Keratinocyte (primary cell): ENCODE data around the gene FLNC. TPM values are rescaled to one million over a fixed set of nuclear protein-coding genes. Genes with fewer than 3 reads are reported as not detected.

ENCODE experiments used
- DNase-seq: peaks from one replicate; pipeline ENCODE4 v3.0.0-alpha.2; 2011; ENCODE audit warnings: low read depth, missing footprints, low spot score
- FAIRE-seq: peaks from 2 replicates; lab custom pipeline; 2011; peaks lifted over from hg19 to GRCh38; lab: Jason Lieb, UNC
- H2AFZ ChIP-seq: 2 replicates; pipeline ENCODE4 v1.6.0; 2012; ENCODE audit warnings: low read length, control low read depth, inconsistent platforms; ENCODE audit not compliant: control insufficient read depth
- H3K27ac ChIP-seq: 2 replicates; pipeline ENCODE4 v1.5.1; 2011; ENCODE audit warnings: low read length; ENCODE audit not compliant: control insufficient read depth, insufficient read depth
- H3K27me3 ChIP-seq: 3 replicates; pipeline ENCODE4 v1.6.0; 2011; ENCODE audit warnings: low read length; ENCODE audit not compliant: control insufficient read depth, insufficient read depth; ENCODE audit errors: extremely low read depth
- H3K36me3 ChIP-seq, 2 experiments: 2 replicates in 1 of 2; 3 replicates in 1 of 2; pipeline ENCODE4 v1.5.1; 2011; ENCODE audit warnings: low read length in 2 of 2, mild to moderate bottlenecking in 1 of 2; ENCODE audit not compliant: control insufficient read depth in 2 of 2, insufficient read depth in 2 of 2; ENCODE audit errors: extremely low read depth in 1 of 2
- H3K4me1 ChIP-seq: 3 replicates; pipeline ENCODE4 v1.5.1; 2011; ENCODE audit warnings: low read length; ENCODE audit not compliant: control insufficient read depth, insufficient read depth; ENCODE audit errors: extremely low read depth
- H3K4me2 ChIP-seq: 3 replicates; pipeline ENCODE4 v1.6.0; 2011; ENCODE audit warnings: low read depth, low read length; ENCODE audit not compliant: control insufficient read depth, insufficient read depth; ENCODE audit errors: extremely low read depth
- H3K4me3 ChIP-seq, 3 experiments: fragments of 200-600 bp in 1 of 3; sonication (generic) in 1 of 3; 2 replicates in 2 of 3; 3 replicates in 1 of 3; pipeline ENCODE4 v1.5.1; 2011 to 2016; ENCODE audit warnings: low read length in 3 of 3, mild to moderate bottlenecking in 3 of 3, control low read depth in 2 of 3, inconsistent platforms in 1 of 3, low read depth in 1 of 3, mixed read lengths in 1 of 3, mixed run types in 1 of 3, moderate library complexity in 1 of 3; ENCODE audit not compliant: control insufficient read depth in 2 of 3, insufficient read depth in 2 of 3; ENCODE audit errors: extremely low read depth in 1 of 3
- H3K79me2 ChIP-seq: 2 replicates; pipeline ENCODE4 v1.6.0; 2012; ENCODE audit warnings: low read length; ENCODE audit not compliant: control insufficient read depth, insufficient read depth
- H3K9ac ChIP-seq: 3 replicates; pipeline ENCODE4 v1.6.0; 2011; ENCODE audit warnings: low read length; ENCODE audit not compliant: control insufficient read depth, insufficient read depth; ENCODE audit errors: extremely low read depth
- H3K9me1 ChIP-seq: 3 replicates; pipeline ENCODE4 v1.6.0; 2011; ENCODE audit warnings: low read length; ENCODE audit not compliant: control insufficient read depth, insufficient read depth; ENCODE audit errors: extremely low read depth
- H3K9me3 ChIP-seq: 2 replicates; pipeline ENCODE4 v1.5.1; 2012; ENCODE audit warnings: low read depth, low read length; ENCODE audit not compliant: control insufficient read depth
- H4K20me1 ChIP-seq: 3 replicates; pipeline ENCODE4 v1.6.0; 2011; ENCODE audit warnings: low read length; ENCODE audit not compliant: control insufficient read depth, insufficient read depth; ENCODE audit errors: extremely low read depth
- EZH2 ChIP-seq: IDR thresholded peaks from one replicate; pipeline ENCODE4 v1.6.1; 2012; ENCODE audit warnings: inconsistent platforms, mild to moderate bottlenecking, low read length, moderate library complexity
- dilution Hi-C: fragments of 300-500 bp; cut with MboI; formaldehyde crosslinking; loops from one replicate; pipeline ENCODE4 v1.7.0; 2020; ENCODE audit warnings: low sequenced_read_pairs; ENCODE audit not compliant: extremely low pct_ligation_motif_present
- polyA plus RNA-seq, 5 experiments: library from polyadenylated mRNA; depleted of rRNA in 3 of 5; stranded (reverse) in 3 of 5; stranded (forward) in 1 of 5; unstranded in 1 of 5; fragments of >200 nt; gene quantifications; 1 replicate in 1 of 5; 2 replicates in 3 of 5; 3 replicates in 1 of 5; pipeline versions ENCODE4 v1.2.1 to v1.2.3, GENCODE V29; 2011 to 2012; ENCODE audit warnings: missing spikeins in 2 of 5, low read depth in 1 of 5, low replicate concordance in 1 of 5
- TF ChIP-seq, protein P1 (sequence below), 3 experiments: IDR thresholded peaks in 1 of 3; conservative IDR thresholded peaks in 1 of 3; optimal IDR thresholded peaks in 1 of 3; 2 replicates in 2 of 3; 3 replicates in 1 of 3; pipeline versions ENCODE3 to v1.5.1; 2011; ENCODE audit warnings: low read length in 3 of 3, mild to moderate bottlenecking in 3 of 3, moderate library complexity in 2 of 3, control low read depth in 1 of 3, inconsistent platforms in 1 of 3; ENCODE audit not compliant: insufficient read depth in 2 of 3; ENCODE audit errors: extremely low read depth in 1 of 3

FLNC gene
- polyA plus RNA-seq, 1 donor (not counting 4 experiments of a cell fraction or from before 2014, with no cell fraction given): 0.03 TPM

DNA sequence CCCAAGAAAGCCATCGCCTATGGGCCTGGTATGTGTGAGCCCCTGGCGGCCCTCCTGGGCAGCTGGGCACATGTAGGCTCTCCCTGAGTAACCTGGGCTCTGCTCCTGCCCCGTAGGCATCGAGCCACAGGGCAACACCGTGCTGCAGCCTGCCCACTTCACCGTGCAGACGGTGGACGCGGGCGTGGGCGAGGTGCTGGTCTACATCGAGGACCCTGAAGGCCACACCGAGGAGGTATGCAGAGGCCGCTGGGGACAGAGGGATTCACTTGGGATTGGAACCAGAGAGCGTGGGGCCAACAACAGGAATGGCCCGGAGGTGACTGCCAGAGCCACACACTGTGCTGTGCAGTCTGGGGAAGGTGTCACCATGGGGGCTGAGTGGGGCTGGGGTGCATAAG lies 7.3 kb downstream of the FLNC start:
- H3K4me1 ChIP-seq: peaks cover 4% of the 10 kb centered on the region
- no peak overlapping the region for H3K9ac ChIP-seq
- H2AFZ ChIP-seq: no peak overlapping the region
- H3K9me1 ChIP-seq: peaks cover 3% of the 10 kb centered on the region
- dilution Hi-C loops: no loop called here
- no peaks in the 10 kb centered on the region for H4K20me1 ChIP-seq
- H3K9me3 ChIP-seq: no peaks in the 10 kb centered on the region
- no peak for FAIRE-seq
- no peak overlapping the region for H3K4me3 ChIP-seq
- no peak for TF ChIP-seq EZH2
- TF ChIP-seq, protein P1, sequence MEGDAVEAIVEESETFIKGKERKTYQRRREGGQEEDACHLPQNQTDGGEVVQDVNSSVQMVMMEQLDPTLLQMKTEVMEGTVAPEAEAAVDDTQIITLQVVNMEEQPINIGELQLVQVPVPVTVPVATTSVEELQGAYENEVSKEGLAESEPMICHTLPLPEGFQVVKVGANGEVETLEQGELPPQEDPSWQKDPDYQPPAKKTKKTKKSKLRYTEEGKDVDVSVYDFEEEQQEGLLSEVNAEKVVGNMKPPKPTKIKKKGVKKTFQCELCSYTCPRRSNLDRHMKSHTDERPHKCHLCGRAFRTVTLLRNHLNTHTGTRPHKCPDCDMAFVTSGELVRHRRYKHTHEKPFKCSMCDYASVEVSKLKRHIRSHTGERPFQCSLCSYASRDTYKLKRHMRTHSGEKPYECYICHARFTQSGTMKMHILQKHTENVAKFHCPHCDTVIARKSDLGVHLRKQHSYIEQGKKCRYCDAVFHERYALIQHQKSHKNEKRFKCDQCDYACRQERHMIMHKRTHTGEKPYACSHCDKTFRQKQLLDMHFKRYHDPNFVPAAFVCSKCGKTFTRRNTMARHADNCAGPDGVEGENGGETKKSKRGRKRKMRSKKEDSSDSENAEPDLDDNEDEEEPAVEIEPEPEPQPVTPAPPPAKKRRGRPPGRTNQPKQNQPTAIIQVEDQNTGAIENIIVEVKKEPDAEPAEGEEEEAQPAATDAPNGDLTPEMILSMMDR (optimal IDR thresholded peaks at IDR 0.05 in 1 of 3, IDR thresholded peaks at IDR 0.05 in 1 of 3, conservative IDR thresholded peaks at IDR 0.05 in 1 of 3; ENCODE audit: extremely low read depth in 1 of 3, insufficient read depth in 2 of 3, low read length in 3 of 3): no peak
- H3K27ac ChIP-seq: no peak overlapping the region
- H3K4me2 ChIP-seq: no peak overlapping the region
- no peaks in the 10 kb centered on the region for H3K79me2 ChIP-seq
- H3K36me3 ChIP-seq: no peaks in the 10 kb centered on the region
- H3K27me3 ChIP-seq: peaks cover 11% of the 10 kb centered on the region
- no peak for DNase-seq

DNA sequence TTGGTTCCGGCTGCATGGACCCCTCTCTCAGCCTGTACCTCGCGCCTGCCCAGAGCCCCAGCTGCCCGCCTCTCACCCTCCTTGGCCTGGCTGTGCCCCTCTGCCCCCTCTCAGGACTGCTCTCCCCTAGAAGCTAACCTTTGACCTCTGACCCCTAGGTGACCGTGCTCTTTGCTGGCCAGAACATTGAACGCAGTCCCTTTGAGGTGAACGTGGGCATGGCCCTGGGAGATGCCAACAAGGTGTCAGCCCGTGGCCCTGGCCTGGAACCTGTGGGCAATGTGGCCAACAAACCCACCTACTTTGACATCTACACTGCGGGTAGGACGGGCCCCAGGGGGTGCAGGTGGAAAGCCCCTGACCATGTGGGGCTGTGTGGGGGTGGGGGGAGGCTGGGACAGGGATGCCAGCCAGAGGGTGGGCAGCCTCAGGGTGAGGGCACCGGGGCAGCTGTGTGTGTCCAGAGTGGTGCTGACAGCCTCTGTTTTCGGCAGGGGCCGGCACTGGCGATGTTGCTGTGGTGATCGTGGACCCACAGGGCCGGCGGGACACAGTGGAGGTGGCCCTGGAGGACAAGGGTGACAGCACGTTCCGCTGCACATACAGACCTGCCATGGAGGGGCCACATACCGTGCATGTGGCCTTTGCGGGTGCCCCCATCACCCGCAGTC lies 8.0 kb downstream of the FLNC start:
- Histone ChIP-seq H3K4me1 (peaks cover 4% of the 10 kb centered on the region), H3K27me3 (peaks cover 4% of the 10 kb centered on the region), H3K9ac (no peak overlapping the region), H3K36me3 (no peaks in the 10 kb centered on the region), H3K27ac (no peak overlapping the region), H3K9me1 (peaks cover 3% of the 10 kb centered on the region), H3K79me2 (no peaks in the 10 kb centered on the region), H3K4me2 (no peak overlapping the region), H4K20me1 (no peaks in the 10 kb centered on the region), H3K4me3 (no peak overlapping the region), H2AFZ (no peak overlapping the region), H3K9me3 (no peaks in the 10 kb centered on the region)
- no peak for DNase-seq
- FAIRE-seq: no peak
- dilution Hi-C loops: no loop called here
- TF ChIP-seq, protein P1 (optimal IDR thresholded peaks at IDR 0.05 in 1 of 3, IDR thresholded peaks at IDR 0.05 in 1 of 3, conservative IDR thresholded peaks at IDR 0.05 in 1 of 3; ENCODE audit: extremely low read depth in 1 of 3, insufficient read depth in 2 of 3, low read length in 3 of 3): no peak
- TF ChIP-seq EZH2: no peak
